Fibroblast of pulmonary artery (primary cell): ENCODE results near the gene VSTM4.

ENCODE experiments used
- DNase-seq: peaks from one replicate; pipeline ENCODE4 v3.0.0-alpha.2; 2010; ENCODE audit warnings: low read depth
- H3K4me3 ChIP-seq: replicated peaks from 2 replicates; pipeline ENCODE4 v1.5.1; 2011; ENCODE audit warnings: low read depth, mild to moderate bottlenecking, control low read depth, low read length, moderate library complexity
- TF ChIP-seq, protein P1 (sequence below): IDR thresholded peaks from 2 replicates; pipeline ENCODE4 v1.5.1; 2011; ENCODE audit warnings: mild to moderate bottlenecking, control low read depth, low read length, inconsistent platforms; ENCODE audit errors: missing control alignments

VSTM4 gene

DNA sequence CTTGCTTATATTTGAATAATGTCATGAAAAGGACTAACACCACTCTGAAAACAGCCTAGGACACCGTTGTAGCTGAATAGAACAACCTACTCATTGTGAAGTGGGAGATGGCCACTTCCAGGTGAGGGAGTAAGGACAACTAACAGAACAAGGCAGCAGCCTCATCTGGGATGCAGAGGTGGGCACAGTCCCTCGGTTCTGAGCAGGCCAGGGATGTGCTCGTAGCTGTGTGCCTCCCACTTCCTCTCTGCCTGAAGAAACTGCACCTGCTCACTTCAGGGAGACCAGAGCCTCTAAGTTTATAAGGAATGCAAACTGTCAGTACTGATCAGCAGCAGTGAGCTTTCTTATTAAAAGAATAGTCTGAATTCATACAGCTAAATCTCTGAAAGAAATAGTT, 2.5 kb downstream of the VSTM4 start:
- TF ChIP-seq, protein P1, sequence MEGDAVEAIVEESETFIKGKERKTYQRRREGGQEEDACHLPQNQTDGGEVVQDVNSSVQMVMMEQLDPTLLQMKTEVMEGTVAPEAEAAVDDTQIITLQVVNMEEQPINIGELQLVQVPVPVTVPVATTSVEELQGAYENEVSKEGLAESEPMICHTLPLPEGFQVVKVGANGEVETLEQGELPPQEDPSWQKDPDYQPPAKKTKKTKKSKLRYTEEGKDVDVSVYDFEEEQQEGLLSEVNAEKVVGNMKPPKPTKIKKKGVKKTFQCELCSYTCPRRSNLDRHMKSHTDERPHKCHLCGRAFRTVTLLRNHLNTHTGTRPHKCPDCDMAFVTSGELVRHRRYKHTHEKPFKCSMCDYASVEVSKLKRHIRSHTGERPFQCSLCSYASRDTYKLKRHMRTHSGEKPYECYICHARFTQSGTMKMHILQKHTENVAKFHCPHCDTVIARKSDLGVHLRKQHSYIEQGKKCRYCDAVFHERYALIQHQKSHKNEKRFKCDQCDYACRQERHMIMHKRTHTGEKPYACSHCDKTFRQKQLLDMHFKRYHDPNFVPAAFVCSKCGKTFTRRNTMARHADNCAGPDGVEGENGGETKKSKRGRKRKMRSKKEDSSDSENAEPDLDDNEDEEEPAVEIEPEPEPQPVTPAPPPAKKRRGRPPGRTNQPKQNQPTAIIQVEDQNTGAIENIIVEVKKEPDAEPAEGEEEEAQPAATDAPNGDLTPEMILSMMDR = no peak
- DNase-seq = no peak
- no peak overlapping the region for H3K4me3 ChIP-seq

DNA sequence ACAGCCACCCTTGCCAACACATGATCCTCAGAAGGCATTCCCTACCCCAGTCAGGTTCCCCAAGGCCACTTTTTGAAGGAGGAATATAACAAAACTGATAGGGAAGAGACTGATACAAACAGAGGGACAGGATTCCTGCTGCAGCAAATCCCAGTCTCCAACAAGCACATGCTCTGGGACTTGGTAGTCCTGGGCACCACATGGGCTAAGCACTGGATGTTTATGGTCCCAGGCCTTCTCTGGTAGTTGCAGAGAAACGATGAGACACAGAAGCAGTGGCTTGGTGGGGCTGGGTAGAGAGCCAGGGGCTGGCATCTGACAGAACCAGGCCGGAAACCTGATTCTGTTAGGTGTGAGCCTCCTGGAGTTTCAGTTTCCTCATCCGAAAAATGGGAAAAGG, 3.2 kb downstream of the VSTM4 start:
- DNase-seq = no peak
- H3K4me3 ChIP-seq = no peak overlapping the region
- TF ChIP-seq, protein P1 = no peak

DNA sequence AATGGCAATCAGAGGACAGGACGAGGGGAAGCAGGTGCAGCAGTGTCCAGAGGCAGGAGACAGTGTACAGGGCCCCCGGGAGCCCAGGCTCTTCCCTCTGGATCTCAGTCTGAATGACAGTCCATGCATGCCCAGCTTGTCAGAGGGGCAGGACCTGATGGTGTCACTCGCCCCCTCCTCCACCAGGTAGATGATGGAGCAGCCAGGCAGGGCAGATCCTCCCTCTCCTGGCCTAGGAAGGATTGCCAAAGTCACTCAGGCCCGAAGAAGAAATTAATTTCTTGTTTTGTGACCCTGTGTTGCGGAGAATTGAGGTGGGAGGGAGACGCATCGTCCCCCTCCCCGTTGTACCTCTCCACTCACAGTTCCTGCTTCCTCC, 4.0 kb downstream of the VSTM4 start:
- TF ChIP-seq, protein P1 = no peak

DNA sequence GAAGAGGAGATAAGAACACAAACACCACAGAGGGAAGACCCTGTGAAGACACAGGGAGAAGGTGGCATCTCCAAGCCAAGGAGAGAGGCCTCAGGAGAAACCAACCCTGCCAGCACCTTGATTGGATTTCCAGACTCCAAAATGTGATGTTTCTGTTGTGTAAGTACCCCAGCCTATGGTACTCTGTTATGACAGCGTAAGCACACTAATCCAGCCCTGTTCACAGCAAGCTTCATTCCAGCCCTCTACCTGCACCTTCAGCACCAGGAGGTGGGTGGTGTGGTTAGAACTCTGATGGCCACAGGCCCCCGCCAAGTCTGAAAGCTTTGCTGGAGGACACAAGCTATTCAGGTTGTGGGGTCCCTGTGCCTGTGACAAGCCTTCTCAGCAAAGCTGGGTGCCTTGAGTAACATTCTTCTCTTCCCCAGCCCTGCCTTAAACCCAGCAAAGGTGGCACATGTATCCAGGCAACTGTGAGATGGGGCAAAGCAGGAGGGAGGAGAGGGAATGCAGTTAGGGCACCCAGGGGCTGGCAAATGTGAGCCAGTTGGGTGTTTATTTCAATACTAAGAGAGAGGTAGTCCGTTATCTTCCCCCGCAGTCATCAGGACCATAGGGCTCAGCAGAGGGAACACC, 4.5 kb downstream of the VSTM4 start:
- no peak for DNase-seq
- no peak overlapping the region for H3K4me3 ChIP-seq
- TF ChIP-seq, protein P1 = no peak

More for the DNA sequence above, 4.0 kb downstream of the VSTM4 start:
- no peak for DNase-seq
- H3K4me3 ChIP-seq = no peak overlapping the region

DNA sequence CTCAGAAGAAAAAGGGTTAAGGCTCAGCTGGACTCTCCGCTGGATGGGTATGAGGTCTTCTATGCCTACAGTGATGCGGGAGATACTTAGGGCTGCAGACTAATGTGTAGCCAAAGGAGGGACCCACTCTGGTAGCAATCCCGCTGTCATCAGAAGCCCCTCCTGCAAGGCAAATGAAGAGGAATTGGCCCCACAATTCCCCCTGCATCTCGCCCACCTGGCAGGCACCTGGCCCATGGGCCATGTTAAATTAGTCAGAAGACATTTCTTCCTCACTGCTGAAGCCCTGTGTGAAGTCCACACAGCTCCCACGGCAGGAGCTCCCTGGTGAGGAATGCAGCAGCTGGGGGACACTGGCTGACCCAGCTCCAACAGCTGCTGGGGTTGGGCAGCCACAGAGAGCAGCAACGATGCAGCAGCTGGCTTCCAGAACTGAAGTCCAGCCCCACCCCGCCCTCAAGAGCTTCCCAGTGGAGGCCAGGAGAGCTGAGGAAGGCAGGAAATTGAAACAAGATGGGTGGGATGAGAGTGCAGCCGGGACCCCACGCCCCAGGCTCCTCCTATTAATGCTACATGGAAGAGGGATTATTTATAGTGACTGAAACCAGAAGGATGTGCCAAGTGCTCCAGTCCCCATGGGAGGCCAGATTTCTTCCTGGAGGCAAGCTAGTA, 5.5 kb downstream of the VSTM4 start:
- TF ChIP-seq, protein P1 = no peak
- DNase-seq = no peak

DNA sequence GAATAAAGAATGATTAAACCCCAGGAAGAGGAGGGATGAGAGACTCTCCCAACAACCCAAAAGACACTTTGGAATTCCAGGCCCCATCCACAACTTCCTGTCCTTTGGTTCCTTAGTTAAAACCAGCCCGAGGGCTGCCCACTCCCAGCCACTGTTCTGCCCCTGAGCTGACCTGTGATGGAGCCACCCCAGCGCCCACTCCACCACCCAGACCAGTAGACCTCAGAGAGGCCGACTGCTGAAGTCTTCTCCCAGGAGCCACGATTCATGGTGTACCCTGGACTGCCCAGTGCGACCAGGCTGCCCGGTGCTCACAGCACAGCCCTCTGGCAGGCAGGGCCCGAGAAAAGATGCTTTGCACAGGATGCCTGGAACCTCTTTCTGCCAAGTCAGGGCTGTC, 6.7 kb downstream of the VSTM4 start:
- TF ChIP-seq, protein P1 = no peak
- no peak overlapping the region for H3K4me3 ChIP-seq
- DNase-seq = no peak

More for the DNA sequence above, 5.5 kb downstream of the VSTM4 start:
- no peak overlapping the region for H3K4me3 ChIP-seq

DNA sequence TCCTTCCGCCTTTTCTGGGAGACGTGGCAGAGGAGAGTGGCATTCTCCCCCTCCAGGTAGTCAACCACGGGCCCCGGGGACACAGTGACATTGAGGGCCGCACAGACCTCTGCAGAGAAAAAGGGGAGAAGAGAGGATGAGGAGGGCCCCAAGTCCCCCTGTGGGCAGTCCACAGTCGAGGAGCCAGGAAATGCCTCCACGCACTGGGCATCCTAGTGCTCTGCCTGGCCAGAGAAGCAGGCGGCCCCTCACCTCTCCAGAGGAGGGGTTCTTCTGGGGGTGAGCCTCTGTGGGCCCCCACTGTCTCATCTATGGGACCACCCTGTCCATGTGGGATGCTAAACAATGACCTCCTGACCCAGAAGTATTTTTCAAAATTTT, 7.4 kb downstream of the VSTM4 start:
- TF ChIP-seq, protein P1 = no peak
- DNase-seq = no peak
- H3K4me3 ChIP-seq = no peak overlapping the region
